Right lobe of liver (tissue), 4 donors: ENCODE results near the gene RPIA.

Experiments used
- POLR2A ChIP-seq: fragments of 450-650 bp; IDR thresholded peaks from one replicate; pipeline ENCODE4 v1.6.1; 2017; ENCODE audit warnings: antibody characterized with exemption, mild to moderate bottlenecking
- TF ChIP-seq, protein P1 (sequence below), 4 donors: fragments of 200-600 bp in 3 of 4; fragments of 450-650 bp in 1 of 4; IDR thresholded peaks; one replicate each; pipeline versions ENCODE4 v1.5.1 to v1.8.0; 2016 to 2022; ENCODE audit warnings: antibody characterized with exemption in 4 of 4, mild to moderate bottlenecking in 2 of 4
- donor health status: DM: no; HTN: no; CAD: no.
- donor health status: DM: no; HTN: no; CAD: no.
- donor health status: DM: no; HTN: yes; CAD: no.

DNA sequence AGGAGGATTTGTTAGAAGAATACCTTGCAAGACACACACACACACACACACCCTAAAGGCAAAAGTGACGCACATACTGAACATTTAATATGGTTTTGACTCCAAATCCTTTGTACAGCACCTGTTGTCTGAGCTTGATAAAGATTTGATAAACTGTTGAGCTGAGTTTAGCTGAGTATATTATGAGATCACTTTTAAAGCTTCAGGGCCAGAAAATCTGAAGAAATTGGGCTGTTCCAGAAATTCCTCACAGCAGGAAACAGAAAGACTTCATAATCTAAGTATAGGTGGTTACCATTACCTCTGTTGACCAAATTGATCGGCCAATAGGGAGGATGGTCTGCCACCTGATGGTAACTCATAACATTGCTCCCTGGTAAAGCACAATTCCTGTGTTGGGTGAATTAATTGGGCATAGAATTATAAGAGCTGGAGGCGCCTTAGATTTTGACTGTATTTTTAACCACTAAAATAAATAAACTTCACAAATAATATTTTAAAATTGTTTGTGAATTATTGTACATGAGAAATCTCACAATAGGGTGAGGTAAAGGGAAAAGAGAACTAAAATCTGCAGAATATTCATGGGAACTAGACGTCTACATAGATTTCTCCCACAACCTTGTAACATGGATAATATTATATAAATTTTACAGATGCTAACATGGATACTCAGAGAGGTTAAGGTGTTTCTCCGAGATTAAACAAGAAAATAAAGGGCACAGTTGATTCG, 21.8 kb upstream of the RPIA start:
- TF ChIP-seq, protein P1, sequence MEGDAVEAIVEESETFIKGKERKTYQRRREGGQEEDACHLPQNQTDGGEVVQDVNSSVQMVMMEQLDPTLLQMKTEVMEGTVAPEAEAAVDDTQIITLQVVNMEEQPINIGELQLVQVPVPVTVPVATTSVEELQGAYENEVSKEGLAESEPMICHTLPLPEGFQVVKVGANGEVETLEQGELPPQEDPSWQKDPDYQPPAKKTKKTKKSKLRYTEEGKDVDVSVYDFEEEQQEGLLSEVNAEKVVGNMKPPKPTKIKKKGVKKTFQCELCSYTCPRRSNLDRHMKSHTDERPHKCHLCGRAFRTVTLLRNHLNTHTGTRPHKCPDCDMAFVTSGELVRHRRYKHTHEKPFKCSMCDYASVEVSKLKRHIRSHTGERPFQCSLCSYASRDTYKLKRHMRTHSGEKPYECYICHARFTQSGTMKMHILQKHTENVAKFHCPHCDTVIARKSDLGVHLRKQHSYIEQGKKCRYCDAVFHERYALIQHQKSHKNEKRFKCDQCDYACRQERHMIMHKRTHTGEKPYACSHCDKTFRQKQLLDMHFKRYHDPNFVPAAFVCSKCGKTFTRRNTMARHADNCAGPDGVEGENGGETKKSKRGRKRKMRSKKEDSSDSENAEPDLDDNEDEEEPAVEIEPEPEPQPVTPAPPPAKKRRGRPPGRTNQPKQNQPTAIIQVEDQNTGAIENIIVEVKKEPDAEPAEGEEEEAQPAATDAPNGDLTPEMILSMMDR (IDR thresholded peaks at IDR 0.05), result peak; percentile 70 to 74 (median 72)
- TF ChIP-seq POLR2A, result no peak
